GM18511 (cell line): ENCODE measurements around the gene BNC2.

Experiments
- ATAC-seq: cut with Tn5 transposase; IDR thresholded peaks from one replicate; pipeline ENCODE4 v1.9.1; 2021; ENCODE audit warnings: mild to moderate bottlenecking, moderate library complexity; ENCODE audit not compliant: unreplicated experiment

The BNC2 gene

DNA sequence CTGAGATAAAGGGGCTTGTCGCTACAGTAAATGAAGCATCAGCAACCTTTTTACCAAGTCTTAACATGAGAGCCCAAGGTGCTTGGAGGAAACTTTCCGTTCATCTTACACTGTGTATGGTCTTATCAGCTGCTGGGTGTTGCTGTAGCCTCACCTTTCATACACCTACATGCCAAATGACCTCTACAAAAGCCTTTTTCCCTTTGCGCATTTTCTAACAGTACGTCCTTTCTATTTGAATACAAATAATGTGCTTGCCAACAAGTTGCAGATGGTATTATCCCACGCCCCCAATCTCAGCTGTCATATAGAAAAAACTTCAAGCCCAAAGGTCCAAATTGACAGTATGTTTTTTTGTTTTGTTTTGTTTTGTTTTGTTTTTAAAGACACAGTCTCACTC is 96.9 kb downstream of the BNC2 start:
- no peak for ATAC-seq

DNA sequence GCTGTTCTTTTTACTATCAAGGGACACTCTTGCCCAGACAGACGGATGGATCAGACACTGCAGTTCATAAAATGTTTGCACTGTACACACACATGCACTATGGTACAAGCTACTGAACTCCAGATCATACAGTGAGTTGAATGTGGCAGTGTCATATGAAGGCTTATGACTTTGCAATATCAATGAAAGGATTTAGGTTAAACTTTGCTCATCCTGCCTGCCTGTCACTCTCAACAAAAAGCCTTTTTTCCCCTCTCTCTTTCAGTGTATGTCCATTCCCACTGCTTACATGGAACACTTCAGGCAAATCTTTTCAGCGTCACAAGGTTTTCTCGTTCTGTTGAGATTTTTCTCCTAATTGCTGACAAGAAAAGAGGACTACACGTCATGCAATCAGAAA is 97.4 kb downstream of the BNC2 start:
- ATAC-seq: no peak

DNA sequence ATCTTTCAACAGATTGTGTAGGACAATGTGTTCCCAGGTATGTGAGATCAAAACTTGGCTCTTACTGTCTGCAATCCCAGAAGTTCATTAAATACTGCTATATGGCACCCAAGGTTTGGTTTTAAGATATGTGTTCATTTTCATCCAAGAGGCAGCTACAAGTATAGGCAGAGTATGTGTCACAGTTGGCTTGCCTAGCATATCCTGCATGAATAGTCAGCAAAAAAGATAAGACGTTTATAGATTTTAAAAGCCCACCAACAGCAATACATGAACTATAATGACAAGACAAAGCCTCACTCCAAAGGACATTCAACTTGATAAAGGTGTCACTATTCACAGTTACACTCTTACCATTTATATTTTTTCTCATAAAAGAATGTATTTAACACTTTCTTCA is 99.1 kb downstream of the BNC2 start:
- ATAC-seq: no peak

DNA sequence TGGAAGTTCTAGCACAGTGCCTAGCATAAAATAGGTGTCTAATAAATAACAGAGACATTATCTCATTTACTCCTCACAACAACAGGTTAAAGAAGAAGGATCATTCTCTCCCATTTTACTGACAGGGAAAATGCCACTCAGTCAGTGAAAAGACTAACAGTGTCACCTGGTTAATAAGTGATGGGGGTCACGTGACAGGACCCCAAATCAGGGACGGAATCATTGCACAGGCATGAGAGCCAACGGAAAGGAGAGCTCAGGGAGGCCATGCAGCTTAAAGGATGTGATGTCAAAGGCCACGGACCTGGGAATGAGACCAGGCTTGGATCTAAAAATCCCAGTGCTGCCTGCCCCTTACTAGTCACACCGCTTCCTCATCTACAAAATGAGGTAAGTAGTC is 101.2 kb downstream of the BNC2 start:
- ATAC-seq: no peak

DNA sequence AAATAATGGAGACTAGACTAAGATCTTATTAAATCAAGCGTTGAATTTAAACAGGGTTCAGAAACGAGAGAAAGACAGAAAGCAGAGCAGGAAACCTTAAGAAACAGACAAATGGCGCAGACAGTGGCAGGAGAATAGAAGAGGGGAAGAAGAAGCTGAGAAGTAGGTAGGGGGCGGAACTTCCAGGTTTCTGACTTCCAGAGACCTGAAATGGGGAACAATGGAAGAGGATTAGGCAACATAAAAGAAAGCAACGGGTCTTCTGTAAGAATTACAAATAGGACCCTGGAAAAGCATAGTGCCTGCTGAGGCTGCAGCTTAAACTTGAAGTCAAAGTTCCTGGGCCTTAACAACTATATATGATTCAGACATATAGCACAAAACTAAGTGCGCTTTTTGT is 101.7 kb downstream of the BNC2 start:
- no peak for ATAC-seq

DNA sequence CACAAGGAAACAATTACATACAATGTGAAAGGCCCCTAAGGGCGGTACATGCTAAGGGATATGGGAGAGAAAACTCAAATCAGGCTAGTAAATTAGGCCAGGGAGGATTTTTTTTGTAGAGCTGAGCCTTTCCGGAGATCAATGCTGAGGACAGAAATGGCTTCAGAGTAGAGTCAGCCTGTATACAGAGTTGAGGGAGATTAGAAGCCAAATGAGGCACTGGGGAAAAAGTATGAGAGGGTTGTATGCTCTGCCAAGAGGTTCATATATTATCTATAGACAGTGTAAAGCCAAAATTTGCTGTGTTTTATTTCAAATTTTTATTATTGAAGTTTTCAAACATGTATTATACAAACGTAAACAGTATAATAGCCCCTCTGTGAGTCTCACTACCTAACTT is 103.1 kb downstream of the BNC2 start:
- ATAC-seq: no peak

DNA sequence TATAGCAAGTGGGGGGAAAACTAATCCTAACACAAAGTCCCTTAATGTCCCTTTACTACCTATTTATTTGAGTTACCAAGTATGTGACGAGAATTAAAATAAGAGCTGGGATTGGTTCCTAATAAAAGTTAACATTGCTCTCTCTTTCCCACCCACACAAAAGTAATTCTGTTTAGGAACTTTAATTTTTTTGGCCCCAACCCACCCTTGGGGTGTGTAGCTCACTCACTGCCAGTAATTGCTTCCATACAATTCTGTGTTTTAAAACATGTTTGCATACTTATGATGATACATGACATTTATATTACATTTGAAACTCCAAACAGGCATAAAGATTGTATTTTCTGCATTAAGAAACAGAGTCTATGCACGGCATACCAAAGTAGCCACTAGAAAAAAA is 106.5 kb downstream of the BNC2 start:
- no peak for ATAC-seq

DNA sequence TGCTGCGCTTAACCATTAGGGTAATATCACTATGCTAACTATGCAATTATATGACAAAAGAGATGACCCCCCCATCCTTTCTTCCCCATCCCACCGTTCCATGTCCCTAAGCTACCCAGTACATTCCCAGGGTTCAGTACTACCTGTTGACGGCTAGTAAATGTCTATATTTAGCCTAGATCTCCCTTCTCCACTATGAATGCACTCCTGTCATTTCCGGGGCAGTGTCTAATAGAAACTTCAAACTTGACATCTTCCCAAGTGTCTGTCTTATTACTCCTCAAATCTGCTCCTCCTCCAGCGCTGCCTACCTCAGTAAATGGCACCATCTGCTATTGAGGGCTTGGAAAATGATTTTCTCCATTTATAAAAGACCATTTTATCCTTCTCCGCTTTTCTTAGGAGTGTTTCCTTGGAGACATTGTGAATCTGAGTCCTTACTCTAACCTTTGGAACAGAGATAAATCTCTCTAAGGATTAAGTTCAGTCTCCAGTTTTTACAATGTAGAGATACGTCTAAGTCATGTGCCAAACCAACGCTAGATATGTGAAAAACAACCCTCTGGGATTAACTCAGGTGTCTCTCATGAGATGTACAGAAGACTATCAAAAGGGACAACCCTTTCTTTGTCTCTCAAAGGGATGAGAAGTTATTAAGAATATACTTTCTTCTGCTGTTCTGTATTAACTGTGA is 114.9 kb downstream of the BNC2 start:
- ATAC-seq: no peak

DNA sequence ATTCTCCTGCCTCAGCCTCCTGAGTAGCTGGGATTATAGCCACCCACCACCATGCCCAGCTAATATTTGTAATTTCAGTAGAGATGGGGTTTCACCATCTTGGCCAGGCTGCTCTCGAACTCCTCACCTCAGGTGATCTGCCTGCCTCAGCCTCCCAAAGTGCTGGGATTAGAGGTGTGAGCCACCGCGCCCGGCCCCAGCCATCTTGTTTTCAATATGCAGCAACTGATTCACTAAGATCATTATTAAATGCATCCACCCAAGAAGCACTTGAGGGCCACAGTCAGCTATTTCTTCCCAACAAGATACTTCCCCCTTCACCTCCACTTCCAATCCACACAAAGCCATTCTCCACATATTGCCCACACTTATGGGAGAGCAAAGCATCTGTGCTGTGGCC is 115.8 kb downstream of the BNC2 start:
- ATAC-seq: no peak

DNA sequence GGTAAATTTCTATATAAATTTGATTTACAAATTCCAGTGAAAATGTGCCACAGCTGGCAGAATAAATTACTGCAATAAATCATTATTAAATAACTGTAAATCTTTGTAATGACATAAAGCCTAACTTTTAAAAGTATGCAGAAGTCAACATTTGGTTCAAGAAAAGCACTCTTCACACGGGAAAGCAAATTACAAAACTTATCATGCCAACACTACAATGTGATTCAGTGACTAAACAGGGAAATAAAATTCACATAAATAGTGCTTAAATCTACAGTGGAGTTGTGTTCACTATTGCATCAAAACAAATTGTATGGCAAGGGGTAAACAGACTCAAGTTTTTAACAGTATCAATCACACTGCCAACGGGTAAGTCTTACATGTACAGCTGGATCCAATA is 117.2 kb downstream of the BNC2 start:
- ATAC-seq: no peak

DNA sequence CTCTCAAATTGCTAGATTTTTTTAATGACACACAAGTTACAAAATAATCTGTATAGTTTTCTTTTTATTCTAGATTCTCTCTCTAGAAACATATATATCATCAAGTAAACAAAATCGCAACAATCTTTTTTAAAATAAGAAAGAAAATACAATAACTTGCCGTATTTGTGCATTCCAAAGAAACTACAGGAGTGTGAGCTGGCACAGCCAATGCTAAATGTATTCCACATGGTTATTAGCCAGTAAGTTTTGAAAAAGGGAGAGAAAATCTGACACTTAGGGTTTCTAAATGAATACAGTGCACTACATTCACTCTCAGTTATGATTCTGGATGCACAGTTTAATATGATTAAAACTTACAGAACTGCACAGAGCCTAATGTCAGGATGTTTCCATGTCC is 117.9 kb downstream of the BNC2 start:
- ATAC-seq: no peak

DNA sequence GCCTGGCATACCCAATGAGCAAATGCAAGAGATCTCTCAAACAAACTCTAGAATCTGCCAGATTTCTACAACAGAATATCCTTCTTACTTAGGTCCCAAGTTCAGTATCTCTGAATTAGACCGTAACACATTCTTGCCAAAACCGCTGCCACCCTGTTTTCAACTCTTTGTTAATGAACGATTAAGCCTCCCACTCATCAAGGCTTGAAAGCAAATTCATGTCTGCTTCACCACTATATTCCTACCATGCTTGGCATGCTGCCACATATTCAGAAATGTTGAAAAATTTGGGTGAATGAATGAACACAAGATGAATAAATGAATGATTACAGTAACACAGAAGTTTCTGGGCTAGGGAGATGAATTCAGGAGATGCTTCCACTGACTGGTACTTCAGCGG is 119.9 kb downstream of the BNC2 start:
- no peak for ATAC-seq

DNA sequence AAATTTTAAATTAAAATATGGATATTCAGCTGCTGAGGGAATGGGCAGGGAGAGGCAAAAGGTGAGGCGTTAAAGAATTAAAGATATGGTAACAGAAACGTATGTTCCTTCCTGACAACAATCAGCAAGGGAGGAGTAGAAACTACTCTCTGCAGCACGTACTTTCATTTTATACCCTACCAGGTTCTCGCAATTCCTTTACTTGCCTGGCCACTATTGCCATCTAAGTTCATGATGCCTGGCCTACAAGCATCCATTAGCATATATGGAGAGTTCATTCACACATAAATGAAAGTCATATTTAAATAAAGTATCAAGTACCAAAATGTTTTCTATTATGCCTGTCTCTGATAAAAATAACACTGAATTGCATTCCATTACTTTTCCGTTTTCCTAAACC is 125.1 kb downstream of the BNC2 start:
- ATAC-seq: no peak

DNA sequence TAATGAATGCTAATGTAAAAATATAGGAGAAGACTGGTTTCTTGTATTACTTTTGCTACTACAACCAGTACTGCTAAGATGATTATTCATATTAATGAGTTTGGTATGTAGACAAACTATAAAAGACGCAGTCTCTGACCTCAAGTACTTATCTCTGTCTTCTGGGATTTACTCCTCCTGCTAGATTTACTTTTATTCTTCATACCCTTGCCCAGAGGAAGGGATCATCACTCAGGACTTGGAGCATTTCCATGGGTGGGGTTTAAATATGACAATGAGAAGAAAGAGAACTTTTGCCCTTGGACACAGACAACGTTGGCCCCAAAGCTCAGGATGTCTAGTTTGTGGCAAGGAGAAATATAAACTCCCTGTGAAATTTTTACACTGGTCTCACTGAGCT is 126.1 kb downstream of the BNC2 start:
- no peak for ATAC-seq

DNA sequence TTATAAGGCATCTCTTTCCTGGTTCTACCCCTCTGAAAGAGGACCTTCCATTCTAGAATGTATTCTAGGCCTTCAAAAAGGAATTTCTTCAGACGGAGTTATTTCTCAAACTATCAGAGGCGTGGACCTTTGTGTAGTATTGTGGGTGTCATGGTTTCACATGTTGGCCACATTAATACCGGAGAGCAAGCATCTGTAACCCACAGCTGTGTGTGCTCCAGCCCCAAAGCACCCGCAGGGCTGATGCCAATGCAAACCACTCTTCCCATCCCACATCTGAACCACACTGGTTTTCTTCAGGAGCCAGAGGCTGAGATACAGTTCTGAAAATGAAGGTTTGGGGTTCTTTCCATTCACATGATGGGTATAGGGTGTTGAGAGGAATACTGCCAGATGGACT is 127.1 kb downstream of the BNC2 start:
- no peak for ATAC-seq

DNA sequence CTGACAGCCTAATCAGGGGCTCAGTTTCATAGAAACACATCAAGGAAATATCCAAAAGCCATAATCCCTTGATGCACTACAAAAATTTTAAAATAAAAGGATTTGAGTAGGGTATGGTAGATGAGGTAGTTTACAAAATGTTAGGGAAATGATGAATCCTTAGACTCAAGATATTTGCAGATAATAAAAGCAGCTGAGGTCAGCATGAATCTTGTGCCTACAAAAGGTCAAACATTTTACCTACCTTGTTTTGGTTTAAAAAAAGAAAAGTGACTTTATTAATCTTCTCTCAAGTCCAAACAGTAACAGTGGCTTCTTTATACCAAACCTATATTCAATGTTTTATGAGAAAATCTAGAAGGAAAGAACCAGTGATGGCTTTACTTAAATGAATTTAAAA is 135.5 kb downstream of the BNC2 start:
- ATAC-seq: no peak

DNA sequence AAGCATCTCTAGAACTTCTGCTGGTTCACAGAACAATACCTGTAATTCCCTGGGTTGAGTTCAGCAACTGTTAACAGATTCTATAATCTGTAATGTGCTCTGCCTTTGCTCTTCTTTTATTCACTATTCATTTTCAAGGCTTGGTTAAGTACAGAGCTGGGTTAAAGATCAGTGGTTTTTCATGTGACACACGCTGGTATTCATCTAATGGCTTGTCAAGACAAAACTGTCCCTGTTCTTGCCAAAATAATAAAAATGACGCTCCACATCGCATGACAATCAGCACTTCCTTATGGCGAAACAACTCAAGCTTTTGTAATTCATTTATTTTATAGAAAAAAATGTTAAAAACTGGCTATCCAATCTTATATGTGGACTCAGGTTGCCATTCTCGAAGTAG is 137.9 kb downstream of the BNC2 start:
- no peak for ATAC-seq

DNA sequence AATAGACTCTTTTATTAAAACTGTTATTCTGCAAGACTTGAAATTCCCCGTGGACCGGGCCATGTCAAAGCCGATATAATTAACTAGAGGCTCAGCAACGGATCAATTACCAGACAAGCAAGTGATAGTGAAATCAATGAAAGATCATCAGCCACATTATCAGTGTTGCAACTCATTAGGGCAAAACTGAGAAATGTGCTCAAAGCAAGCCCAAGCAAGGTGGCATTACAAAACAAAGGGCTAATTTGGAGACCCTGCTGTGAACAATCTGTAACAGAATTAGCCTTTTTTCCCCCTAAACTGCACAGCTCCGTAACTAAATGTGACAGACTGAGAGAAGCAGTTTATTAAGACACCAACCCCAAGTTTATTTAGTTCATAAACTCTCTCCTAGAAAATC is 140.3 kb downstream of the BNC2 start:
- ATAC-seq: no peak

DNA sequence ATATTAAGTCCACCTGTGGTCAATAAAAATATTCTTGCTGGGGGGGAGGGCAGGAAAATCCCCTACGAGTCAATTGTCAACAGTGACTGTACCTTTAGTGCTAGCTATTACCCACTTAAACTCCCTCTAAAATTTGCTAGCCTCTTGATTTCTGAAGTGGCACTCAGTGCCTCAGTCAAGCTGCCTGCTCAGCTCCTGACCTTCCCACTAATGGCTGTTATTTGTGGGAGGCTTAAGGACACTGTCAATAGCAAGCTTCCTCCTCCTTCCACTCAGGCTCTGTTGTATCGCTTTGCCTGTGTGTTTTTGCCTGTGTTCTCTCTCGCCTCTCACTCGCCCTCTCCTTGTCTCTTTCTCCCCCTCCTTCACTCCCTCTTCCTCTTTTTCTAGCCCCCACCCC is 140.8 kb downstream of the BNC2 start:
- ATAC-seq: no peak

DNA sequence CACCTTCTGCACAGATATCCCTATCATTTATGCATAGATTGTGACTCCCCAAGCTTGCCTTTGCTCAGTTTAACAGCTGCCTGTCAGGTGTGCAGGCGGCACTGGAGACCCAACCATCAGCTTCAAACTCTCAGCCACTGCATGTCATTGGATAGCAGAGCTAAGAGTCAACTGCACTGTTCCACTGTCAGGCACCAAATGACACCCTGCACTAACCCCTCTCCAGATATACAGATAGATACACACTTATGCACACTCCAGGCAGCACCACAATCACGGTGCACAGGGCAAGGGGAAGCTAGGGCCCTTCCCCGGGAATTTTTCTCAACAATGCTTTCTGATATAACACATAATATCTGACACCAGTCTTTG is 142.3 kb downstream of the BNC2 start:
- no peak for ATAC-seq

DNA sequence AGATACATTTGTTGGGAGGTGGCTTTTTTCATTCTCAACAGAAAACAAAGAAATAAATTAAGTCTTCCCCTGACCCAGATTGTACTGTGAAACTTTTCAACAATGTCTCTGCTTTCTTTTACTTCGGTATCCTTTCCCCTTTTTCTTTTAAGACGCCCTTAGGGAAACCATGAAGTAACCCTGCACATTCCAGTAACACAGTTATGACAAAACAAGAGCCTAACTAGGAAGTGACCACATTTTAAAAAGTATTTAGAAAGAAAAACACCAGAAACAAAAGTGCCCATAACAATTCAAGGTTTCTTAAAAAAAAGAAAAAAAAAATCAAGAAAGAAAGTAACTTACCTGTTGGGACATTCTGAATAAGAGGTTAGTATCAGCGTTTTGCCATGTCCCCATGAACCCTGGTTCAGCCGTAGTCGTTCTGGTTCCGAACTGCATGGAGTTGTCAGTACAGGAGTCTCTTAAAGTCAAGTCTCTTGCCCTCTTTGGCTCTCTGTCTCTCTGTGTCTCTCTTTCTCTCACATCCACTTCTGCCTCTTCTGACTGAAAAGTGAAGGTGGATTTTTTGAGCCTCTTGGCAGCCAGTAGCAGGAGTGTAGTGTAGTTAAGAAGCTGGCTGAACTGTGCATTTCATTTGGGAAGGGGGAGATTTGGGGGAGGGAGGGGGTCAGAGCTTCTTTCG is 142.9 kb downstream of the BNC2 start:
- no peak for ATAC-seq

DNA sequence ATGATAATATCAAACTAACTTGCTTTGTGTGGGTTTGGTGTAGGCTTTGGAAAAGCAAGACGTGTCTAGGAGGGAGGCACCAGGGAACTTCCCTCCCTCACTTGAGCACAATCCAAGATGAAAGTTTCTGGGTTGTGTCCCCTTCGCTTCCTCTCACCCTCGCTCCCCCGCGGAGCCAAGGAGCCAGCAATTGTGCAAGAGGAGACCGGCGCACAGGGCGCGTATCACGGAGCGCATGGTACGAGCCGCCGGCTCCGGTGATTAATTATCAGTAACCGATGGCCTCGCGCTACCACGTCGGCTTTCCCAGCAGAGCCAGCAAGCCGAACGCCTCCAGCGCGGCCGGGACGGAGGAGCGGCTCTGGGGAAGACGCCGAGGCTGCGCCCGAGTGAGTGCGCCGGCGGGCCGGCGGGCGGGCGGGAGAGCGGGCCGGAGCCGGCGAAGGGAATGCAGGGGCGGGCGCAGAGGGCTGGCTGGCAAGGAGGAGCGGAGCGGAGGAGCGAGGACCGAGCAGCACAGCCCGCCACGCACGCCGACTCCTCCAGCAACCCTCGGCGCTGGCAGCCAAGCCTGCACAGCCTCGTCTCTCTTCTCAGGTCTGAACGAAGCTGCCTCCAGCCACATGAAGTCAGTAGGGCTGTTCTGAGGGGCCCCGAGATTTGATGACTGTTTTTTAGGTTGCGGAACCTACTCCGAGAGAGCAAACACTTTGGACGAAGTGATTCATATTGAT is 143.6 kb downstream of the BNC2 start:
- ATAC-seq: no peak
